CD4-positive, alpha-beta T cell treated with Interferon gamma for 1 hour (primary cell): ENCODE measurements around the gene RAB36.

Source experiments
- DNase-seq: peaks from one replicate; pipeline ENCODE4 v3.0.0-alpha.2; 2020

Gene RAB36

GRCh38 chr22:23211622-23212021, 66.3 kb downstream of the RAB36 start:
- DNase-seq = no peak

GRCh38 chr22:23212061-23213021, 67.1 kb downstream of the RAB36 start:
- no peak for DNase-seq

GRCh38 chr22:23213022-23213555, 67.8 kb downstream of the RAB36 start:
- no peak for DNase-seq

- DNase-seq = no peak
These were observed 68.5 kb downstream of the RAB36 start for GRCh38 chr22:23213581-23214334.
